ENCODE data around the gene WNT1.

WNT1 gene

GRCh38 chr12:49028666-49029275 lies 50.6 kb downstream of the WNT1 start:
- no peak for DNase-seq (ENCODE audit: low read depth)

GRCh38 chr12:49030119-49030518 lies 52.0 kb downstream of the WNT1 start:
- no peak for DNase-seq (ENCODE audit: low read depth)

- no peak for DNase-seq (ENCODE audit: low read depth)
Measured at GRCh38 chr12:49030714-49031572, 52.8 kb downstream of the WNT1 start.

- no peak for DNase-seq (ENCODE audit: low read depth)
Measured at GRCh38 chr12:49031573-49032161, 53.5 kb downstream of the WNT1 start.
